Neuronal stem cell (in vitro differentiated cells): Measurements from ENCODE around the gene TMEM208.

Source experiments
- DNase-seq: peaks from one replicate; pipeline ENCODE4 v3.0.0-alpha.2; 2013; ENCODE audit warnings: low spot score
- H2AFZ ChIP-seq: one replicate; pipeline ENCODE4 v1.6.1; 2013; ENCODE audit warnings: mild to moderate bottlenecking, low read length, inconsistent platforms
- H2AK5ac ChIP-seq: 2 replicates; pipeline ENCODE4 v1.6.1; 2013; ENCODE audit warnings: low read depth, mild to moderate bottlenecking, inconsistent platforms, low read length, moderate library complexity, mixed read lengths
- H2BK120ac ChIP-seq: 2 replicates; pipeline ENCODE4 v1.6.1; 2013; ENCODE audit warnings: low read depth, mild to moderate bottlenecking, inconsistent platforms, low read length, moderate library complexity, mixed read lengths
- H2BK12ac ChIP-seq: one replicate; pipeline ENCODE4 v1.6.1; 2013; ENCODE audit warnings: low read length, inconsistent platforms
- H2BK15ac ChIP-seq: 2 replicates; pipeline ENCODE4 v1.6.1; 2013; ENCODE audit warnings: mild to moderate bottlenecking, low read length, inconsistent platforms, mixed read lengths
- H2BK5ac ChIP-seq: one replicate; pipeline ENCODE4 v1.6.1; 2013; ENCODE audit warnings: inconsistent platforms, mild to moderate bottlenecking, low read length, moderate library complexity
- H3K14ac ChIP-seq: one replicate; pipeline ENCODE4 v1.6.1; 2013; ENCODE audit warnings: low read length, inconsistent platforms
- H3K18ac ChIP-seq: 2 replicates; pipeline ENCODE4 v1.6.1; 2013; ENCODE audit warnings: low read length, inconsistent platforms
- H3K23ac ChIP-seq: 2 replicates; pipeline ENCODE4 v1.6.1; 2013; ENCODE audit warnings: low read depth, mild to moderate bottlenecking, mixed read lengths, low read length, inconsistent platforms; ENCODE audit not compliant: poor library complexity
- H3K27ac ChIP-seq: replicated peaks from 3 replicates; pipeline ENCODE4 v1.5.1; 2013; ENCODE audit warnings: low read length, inconsistent platforms
- H3K27me3 ChIP-seq, 3 experiments: 2 replicates each; pipeline ENCODE4 v1.6.1; 2013; ENCODE audit warnings: low read length in 3 of 3, mild to moderate bottlenecking in 2 of 3, inconsistent platforms in 1 of 3, low read depth in 1 of 3, mixed read lengths in 1 of 3, moderate library complexity in 1 of 3; ENCODE audit not compliant: control insufficient read depth in 3 of 3, insufficient read depth in 3 of 3
- H3K36me3 ChIP-seq, 2 donors: replicated peaks in 1 of 2; 2 replicates each; pipeline ENCODE4 v1.6.1; 2013; ENCODE audit warnings: low read length in 2 of 2; ENCODE audit not compliant: control insufficient read depth in 2 of 2, insufficient read depth in 2 of 2
- H3K4ac ChIP-seq: 2 replicates; pipeline ENCODE4 v1.6.1; 2013; ENCODE audit warnings: inconsistent platforms, mild to moderate bottlenecking, low read length, moderate library complexity
- H3K4me1 ChIP-seq, 2 donors: 1 replicate in 1 of 2; 2 replicates in 1 of 2; pipeline ENCODE4 v1.6.1; 2013; ENCODE audit warnings: low read length in 2 of 2, low read depth in 1 of 2; ENCODE audit not compliant: control insufficient read depth in 2 of 2, insufficient read depth in 1 of 2
- H3K4me2 ChIP-seq: one replicate; pipeline ENCODE4 v1.6.1; 2013; ENCODE audit warnings: mild to moderate bottlenecking, low read length, inconsistent platforms; ENCODE audit not compliant: insufficient read depth, poor library complexity, severe bottlenecking
- H3K4me3 ChIP-seq, 2 donors: 2 replicates each; pipeline ENCODE4 v1.5.1; 2013; ENCODE audit warnings: low read length in 2 of 2, mild to moderate bottlenecking in 2 of 2, inconsistent platforms in 1 of 2, moderate library complexity in 1 of 2
- H3K79me1 ChIP-seq: one replicate; pipeline ENCODE4 v1.6.1; 2013; ENCODE audit warnings: low read depth, mild to moderate bottlenecking, inconsistent platforms, low read length, moderate library complexity
- H3K9ac ChIP-seq: one replicate; pipeline ENCODE4 v1.6.1; 2013; ENCODE audit warnings: mild to moderate bottlenecking, low read depth, low read length, inconsistent platforms; ENCODE audit not compliant: poor library complexity
- H3K9me3 ChIP-seq, 2 donors: replicated peaks in 1 of 2; 2 replicates each; pipeline versions ENCODE3 to v1.6.1; 2013; ENCODE audit warnings: low read length in 2 of 2, mild to moderate bottlenecking in 2 of 2, inconsistent platforms in 1 of 2, low read depth in 1 of 2, mixed read lengths in 1 of 2, moderate library complexity in 1 of 2; ENCODE audit not compliant: control insufficient read depth in 2 of 2, insufficient read depth in 1 of 2
- H4K8ac ChIP-seq: one replicate; pipeline ENCODE4 v1.6.1; 2013; ENCODE audit warnings: low read depth, mild to moderate bottlenecking, inconsistent platforms, low read length, moderate library complexity
- H4K91ac ChIP-seq: one replicate; pipeline ENCODE4 v1.6.1; 2013; ENCODE audit warnings: low read length, low read depth, mild to moderate bottlenecking, inconsistent platforms; ENCODE audit not compliant: poor library complexity
- WGBS, 2 donors: extraction: QIAGEN DNeasy Blood & Tissue Kit; methylation state at CpG; one replicate each; pipeline ENCODE4 v1.1.7; 2013; ENCODE audit warnings: missing lambda C conversion rate in 2 of 2, mixed read lengths in 1 of 2; ENCODE audit not compliant: insufficient read length in 2 of 2, insufficient replicate concordance in 1 of 2; ENCODE audit errors: extremely low coverage in 2 of 2; 5-methylcytosine and 5-hydroxymethylcytosine counted together

TMEM208 gene

GRCh38 chr16:67265834-67266233 is 38.9 kb downstream of the TMEM208 start:
- Histone ChIP-seq H3K23ac (no peak overlapping the region), H3K79me1 (no peaks in the 10 kb centered on the region), H3K4me3 (no peak overlapping the region), H2BK120ac (no peak overlapping the region), H4K91ac (no peak overlapping the region), H3K14ac (no peak overlapping the region), H4K8ac (no peak overlapping the region), H2BK15ac (no peak overlapping the region), H3K9ac (no peak overlapping the region), H2AK5ac (no peak overlapping the region), H3K9me3 (no peaks in the 10 kb centered on the region), H3K27ac (no peak overlapping the region), H3K4me1 (no peaks in the 10 kb centered on the region), H3K18ac (no peak overlapping the region), H3K4me2 (no peak overlapping the region), H2BK5ac (no peak overlapping the region), H3K36me3 (no peaks in the 10 kb centered on the region), H2AFZ (no peak overlapping the region), H3K4ac (no peak overlapping the region), H3K27me3 (peaks cover 0 to 2% (median 0%) of the 10 kb centered on the region in 3 experiments), H2BK12ac (no peak overlapping the region)
- no peak for DNase-seq
- WGBS, 2 donors, result no CpG with 5 or more reads among the region's 8 CpGs

DNA sequence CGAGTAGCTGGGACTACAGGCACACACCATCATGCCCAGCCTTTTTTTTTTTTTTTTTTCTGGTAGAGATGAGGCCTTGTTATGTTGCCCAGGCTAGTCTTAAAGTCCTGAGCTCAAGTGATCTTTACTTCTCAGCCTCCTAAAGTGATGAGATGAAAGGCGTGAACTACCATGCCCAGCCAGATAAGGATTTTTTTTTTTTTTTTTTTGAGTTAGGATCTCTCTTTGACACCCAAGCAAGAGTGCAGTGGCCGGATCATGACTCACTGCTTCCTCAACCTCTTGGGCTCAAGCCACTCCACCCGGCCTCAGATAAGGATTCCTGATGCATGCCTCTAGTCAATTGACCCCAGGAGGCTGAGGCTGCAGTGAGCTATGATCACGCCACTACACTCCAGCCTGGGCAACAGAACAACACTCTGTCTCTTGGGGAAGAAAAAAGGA is 41.2 kb downstream of the TMEM208 start:
- WGBS, 2 donors, result no CpG with 5 or more reads among the region's 5 CpGs
- Histone ChIP-seq H3K18ac (no peak overlapping the region), H2AK5ac (no peak overlapping the region), H3K27ac (no peak overlapping the region), H3K23ac (no peak overlapping the region), H4K8ac (no peak overlapping the region), H3K14ac (no peak overlapping the region), H3K4ac (no peak overlapping the region), H2BK5ac (no peak overlapping the region), H3K9ac (no peak overlapping the region), H2BK12ac (no peak overlapping the region), H3K36me3 (no peaks in the 10 kb centered on the region), H2BK15ac (no peak overlapping the region), H3K27me3 (peaks cover 0 to 2% (median 0%) of the 10 kb centered on the region in 3 experiments), H3K4me1 (no peaks in the 10 kb centered on the region), H3K79me1 (peaks cover 2% of the 10 kb centered on the region), H3K9me3 (no peaks in the 10 kb centered on the region), H2AFZ (no peak overlapping the region), H3K4me2 (no peak overlapping the region), H3K4me3 (no peak overlapping the region), H4K91ac (no peak overlapping the region), H2BK120ac (no peak overlapping the region)
- no peak for DNase-seq

DNA sequence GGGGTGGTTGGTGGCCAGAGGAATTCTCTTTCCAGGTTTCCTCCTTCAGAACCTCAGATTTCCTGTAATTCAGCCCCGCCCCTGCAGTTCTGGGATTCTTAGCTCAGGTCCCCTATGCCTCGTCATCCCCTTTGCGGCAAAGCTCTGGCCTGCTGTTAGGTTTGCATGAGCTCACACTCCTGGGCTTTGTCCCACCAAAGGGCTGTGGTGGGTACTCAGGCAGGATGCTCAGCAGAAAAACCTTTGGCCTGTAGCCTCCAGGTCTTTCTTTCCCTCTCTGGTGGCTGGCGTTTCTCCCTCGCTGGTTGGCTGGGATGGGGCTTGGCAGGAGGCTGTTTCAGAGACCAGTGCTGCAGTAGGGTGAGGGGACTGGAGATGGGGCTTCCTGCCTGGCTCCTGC is 42.8 kb downstream of the TMEM208 start:
- no peak overlapping the region for H3K27ac ChIP-seq
- no peak overlapping the region for H3K4me2 ChIP-seq
- no peak overlapping the region for H4K91ac ChIP-seq
- H3K4ac ChIP-seq, result no peak overlapping the region
- no peak overlapping the region for H2BK5ac ChIP-seq
- no peak overlapping the region for H3K9ac ChIP-seq
- peaks cover 2% of the 10 kb centered on the region for H3K79me1 ChIP-seq
- H3K27me3 ChIP-seq, result peaks cover 0 to 2% (median 0%) of the 10 kb centered on the region in 3 experiments
- H3K14ac ChIP-seq, result no peak overlapping the region
- H2BK15ac ChIP-seq, result no peak overlapping the region
- no peak overlapping the region for H2BK120ac ChIP-seq
- no peak overlapping the region for H2BK12ac ChIP-seq
- H3K36me3 ChIP-seq, result no peaks in the 10 kb centered on the region
- no peak overlapping the region for H4K8ac ChIP-seq
- no peak overlapping the region for H2AFZ ChIP-seq
- H2AK5ac ChIP-seq, result no peak overlapping the region
- DNase-seq, result no peak
- no peak overlapping the region for H3K18ac ChIP-seq
- no CpG with 5 or more reads among the region's 5 CpGs for WGBS, 2 donors
- H3K4me1 ChIP-seq, result no peaks in the 10 kb centered on the region
- no peak overlapping the region for H3K4me3 ChIP-seq
- H3K23ac ChIP-seq, result no peak overlapping the region
- no peaks in the 10 kb centered on the region for H3K9me3 ChIP-seq

- Histone ChIP-seq H3K4ac (no peak overlapping the region), H3K4me3 (no peak overlapping the region), H3K36me3 (no peaks in the 10 kb centered on the region), H3K4me1 (no peaks in the 10 kb centered on the region), H3K79me1 (peaks cover 2% of the 10 kb centered on the region), H4K8ac (no peak overlapping the region), H4K91ac (no peak overlapping the region), H3K14ac (peak overlapping the region; percentile 8), H2BK5ac (no peak overlapping the region), H2BK15ac (no peak overlapping the region), H3K9me3 (no peaks in the 10 kb centered on the region), H2BK120ac (no peak overlapping the region), H3K27me3 (peaks cover 0 to 2% (median 0%) of the 10 kb centered on the region in 3 experiments), H3K9ac (no peak overlapping the region), H2AK5ac (no peak overlapping the region), H2AFZ (no peak overlapping the region), H2BK12ac (no peak overlapping the region), H3K18ac (peak overlapping the region; percentile 17), H3K27ac (no peak overlapping the region), H3K23ac (peak overlapping the region; percentile 89), H3K4me2 (no peak overlapping the region)
- WGBS, 2 donors, result no CpG with 5 or more reads among the region's 11 CpGs
- no peak for DNase-seq
These were observed 44.0 kb downstream of the TMEM208 start for GRCh38 chr16:67270931-67271338.
